PFSK-1 (cell line): ENCODE measurements around the gene OAF.

Experiments used
- FOXP2 ChIP-seq: optimal IDR thresholded peaks from 2 replicates; pipeline ENCODE3; 2011; ENCODE audit warnings: borderline replicate concordance, control low read depth, inconsistent platforms; ENCODE audit not compliant: insufficient read depth; ENCODE audit errors: extremely low read length, extremely low read depth
- POLR2AphosphoS5 ChIP-seq: IDR thresholded peaks from 2 replicates; pipeline ENCODE4 v1.6.1; 2012; ENCODE audit warnings: low read depth, mild to moderate bottlenecking, control low read depth, low read length, moderate library complexity
- TF ChIP-seq, protein P1 (sequence below), 2 experiments: IDR thresholded peaks; 2 replicates each; pipeline versions ENCODE4 v1.6.1 to v1.8.0; 2011 to 2012; ENCODE audit warnings: low read depth in 2 of 2, low read length in 2 of 2, control low read depth in 1 of 2, inconsistent platforms in 1 of 2, mild to moderate bottlenecking in 1 of 2, moderate library complexity in 1 of 2; ENCODE audit not compliant: insufficient read depth in 1 of 2

DNA sequence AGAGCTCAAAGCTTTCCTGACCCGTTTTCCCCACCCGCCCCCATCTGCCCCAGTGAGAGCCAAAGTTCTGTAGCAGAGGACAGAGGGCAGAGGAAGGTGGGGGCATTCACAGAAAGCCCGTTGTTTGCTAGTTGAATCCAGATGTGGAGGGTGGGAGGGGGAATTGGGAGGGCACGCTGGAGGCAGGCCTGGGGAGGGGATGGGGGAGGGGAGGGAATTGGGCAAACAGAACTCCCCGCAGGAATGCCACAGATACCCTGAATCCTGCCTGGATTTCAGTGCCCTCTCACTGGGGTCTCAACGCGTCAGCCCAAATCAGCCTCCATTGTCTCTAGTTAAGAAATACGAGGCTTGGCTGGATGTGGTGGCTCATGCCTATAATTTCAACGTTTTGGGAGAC lies 12.9 kb upstream of the OAF start:
- TF ChIP-seq POLR2AphosphoS5, result no peak
- TF ChIP-seq, protein P1, sequence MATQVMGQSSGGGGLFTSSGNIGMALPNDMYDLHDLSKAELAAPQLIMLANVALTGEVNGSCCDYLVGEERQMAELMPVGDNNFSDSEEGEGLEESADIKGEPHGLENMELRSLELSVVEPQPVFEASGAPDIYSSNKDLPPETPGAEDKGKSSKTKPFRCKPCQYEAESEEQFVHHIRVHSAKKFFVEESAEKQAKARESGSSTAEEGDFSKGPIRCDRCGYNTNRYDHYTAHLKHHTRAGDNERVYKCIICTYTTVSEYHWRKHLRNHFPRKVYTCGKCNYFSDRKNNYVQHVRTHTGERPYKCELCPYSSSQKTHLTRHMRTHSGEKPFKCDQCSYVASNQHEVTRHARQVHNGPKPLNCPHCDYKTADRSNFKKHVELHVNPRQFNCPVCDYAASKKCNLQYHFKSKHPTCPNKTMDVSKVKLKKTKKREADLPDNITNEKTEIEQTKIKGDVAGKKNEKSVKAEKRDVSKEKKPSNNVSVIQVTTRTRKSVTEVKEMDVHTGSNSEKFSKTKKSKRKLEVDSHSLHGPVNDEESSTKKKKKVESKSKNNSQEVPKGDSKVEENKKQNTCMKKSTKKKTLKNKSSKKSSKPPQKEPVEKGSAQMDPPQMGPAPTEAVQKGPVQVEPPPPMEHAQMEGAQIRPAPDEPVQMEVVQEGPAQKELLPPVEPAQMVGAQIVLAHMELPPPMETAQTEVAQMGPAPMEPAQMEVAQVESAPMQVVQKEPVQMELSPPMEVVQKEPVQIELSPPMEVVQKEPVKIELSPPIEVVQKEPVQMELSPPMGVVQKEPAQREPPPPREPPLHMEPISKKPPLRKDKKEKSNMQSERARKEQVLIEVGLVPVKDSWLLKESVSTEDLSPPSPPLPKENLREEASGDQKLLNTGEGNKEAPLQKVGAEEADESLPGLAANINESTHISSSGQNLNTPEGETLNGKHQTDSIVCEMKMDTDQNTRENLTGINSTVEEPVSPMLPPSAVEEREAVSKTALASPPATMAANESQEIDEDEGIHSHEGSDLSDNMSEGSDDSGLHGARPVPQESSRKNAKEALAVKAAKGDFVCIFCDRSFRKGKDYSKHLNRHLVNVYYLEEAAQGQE (IDR thresholded peaks at IDR 0.05; ENCODE audit: insufficient read depth in 1 of 2, low read depth in 2 of 2, low read length in 2 of 2), result no peak
- TF ChIP-seq FOXP2, result no peak
